Mesendoderm (in vitro differentiated cells): ENCODE measurements around the gene CDC42SE2.
"Not testable (repeated sequence)": the region's sequence is repeated elsewhere in the genome, so short reads cannot be mapped to it uniquely, and the experiment has no call there.

Experiments used
- DNase-seq: peaks from one replicate; pipeline ENCODE4 v3.0.0; 2013
- H2AK5ac ChIP-seq: 2 replicates; pipeline ENCODE4 v1.6.1; 2013; ENCODE audit warnings: low read length, inconsistent platforms
- H2BK120ac ChIP-seq: 2 replicates; pipeline ENCODE4 v1.6.1; 2013; ENCODE audit warnings: low read depth, mild to moderate bottlenecking, low read length, moderate library complexity, mixed read lengths
- H2BK15ac ChIP-seq: replicated peaks from 2 replicates; pipeline ENCODE4 v1.6.1; 2013; ENCODE audit warnings: low read depth, mild to moderate bottlenecking, moderate library complexity
- H2BK5ac ChIP-seq: 2 replicates; pipeline ENCODE4 v1.6.1; 2013; ENCODE audit warnings: low read length, inconsistent platforms
- H3K18ac ChIP-seq: 2 replicates; pipeline ENCODE4 v1.6.1; 2013; ENCODE audit warnings: mild to moderate bottlenecking, low read length, mixed read lengths
- H3K23ac ChIP-seq: one replicate; pipeline ENCODE4 v1.6.1; 2013; ENCODE audit warnings: low read length
- H3K27ac ChIP-seq: 2 replicates; pipeline ENCODE4 v1.5.1; 2013; ENCODE audit warnings: low read depth, mild to moderate bottlenecking, inconsistent platforms, low read length, moderate library complexity
- H3K27me3 ChIP-seq: 2 replicates; pipeline ENCODE4 v1.6.1; 2013; ENCODE audit warnings: low read length, control low read depth, mild to moderate bottlenecking, inconsistent platforms; ENCODE audit not compliant: insufficient read depth, poor library complexity
- H3K36me3 ChIP-seq: 2 replicates; pipeline ENCODE4 v1.6.1; 2013; ENCODE audit warnings: low read length, inconsistent platforms; ENCODE audit not compliant: control insufficient read depth, insufficient read depth
- H3K4ac ChIP-seq: one replicate; pipeline ENCODE4 v1.6.1; 2013; ENCODE audit warnings: low read depth, mild to moderate bottlenecking, low read length, moderate library complexity
- H3K4me1 ChIP-seq: 2 replicates; pipeline ENCODE4 v1.6.1; 2013; ENCODE audit warnings: low read depth, low read length, inconsistent platforms; ENCODE audit not compliant: control insufficient read depth
- H3K4me2 ChIP-seq: 2 replicates; pipeline ENCODE4 v1.6.1; 2013; ENCODE audit warnings: low read length
- H3K4me3 ChIP-seq: 2 replicates; pipeline ENCODE4 v1.5.1; 2013; ENCODE audit warnings: mild to moderate bottlenecking, low read length
- H3K56ac ChIP-seq: one replicate; pipeline ENCODE4 v1.6.1; 2013; ENCODE audit warnings: low read length
- H3K79me1 ChIP-seq: 2 replicates; pipeline ENCODE4 v1.6.1; 2013; ENCODE audit warnings: low read length, inconsistent platforms
- H3K79me2 ChIP-seq: 2 replicates; pipeline ENCODE4 v1.6.1; 2013; ENCODE audit warnings: mild to moderate bottlenecking, low read length; ENCODE audit not compliant: control insufficient read depth, insufficient read depth
- H3K9ac ChIP-seq: 2 replicates; pipeline ENCODE4 v1.6.1; 2013; ENCODE audit warnings: low read length, inconsistent platforms
- H4K5ac ChIP-seq: one replicate; pipeline ENCODE4 v1.6.1; 2013; ENCODE audit warnings: low read length
- H4K8ac ChIP-seq: one replicate; pipeline ENCODE4 v1.6.1; 2013; ENCODE audit warnings: low read depth, mild to moderate bottlenecking, control low read depth, low read length, moderate library complexity
- WGBS: extraction: QIAGEN DNeasy Blood & Tissue Kit; methylation state at CpG from one replicate; pipeline ENCODE4 v1.1.7; 2013; ENCODE audit warnings: low lambda C conversion rate, missing lambda C conversion rate; ENCODE audit not compliant: insufficient coverage; ENCODE audit errors: extremely low coverage; 5-methylcytosine and 5-hydroxymethylcytosine counted together

Gene CDC42SE2

DNA sequence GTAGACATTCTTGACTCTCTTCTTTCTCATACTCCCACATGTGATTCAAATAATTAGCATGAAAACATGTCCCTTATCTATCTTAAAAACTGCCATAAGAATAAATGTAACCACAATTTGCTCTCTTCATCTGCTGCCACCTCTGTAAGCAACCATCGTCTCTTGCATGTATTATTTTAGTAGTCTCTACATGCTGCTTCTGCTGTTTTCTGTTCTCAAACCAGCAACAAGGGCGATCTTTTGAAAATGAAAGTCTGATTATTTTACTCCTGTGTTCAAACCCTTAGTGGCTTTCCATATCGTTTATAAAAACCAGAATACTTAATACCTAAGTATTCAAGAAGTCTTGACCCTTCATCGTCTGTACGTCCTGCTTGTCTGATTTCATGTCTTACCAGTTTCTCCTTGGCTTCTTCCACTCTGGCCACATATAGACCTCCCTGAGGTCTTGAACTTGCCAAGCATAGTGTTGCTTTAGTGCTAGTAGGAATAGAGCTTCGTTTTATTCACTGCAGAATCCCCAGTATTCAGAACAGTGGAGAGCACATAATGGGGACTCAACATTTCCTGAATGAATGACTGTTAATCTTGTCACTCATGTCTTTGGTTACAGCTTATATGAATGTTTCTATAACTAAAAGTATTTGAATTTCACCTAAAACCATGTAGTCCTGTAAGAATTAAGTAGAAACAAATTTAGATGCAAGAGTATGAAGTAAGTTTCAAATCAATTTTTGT, 10.6 kb downstream of the CDC42SE2 start:
- Histone ChIP-seq H3K79me1 (peaks cover 6% of the 10 kb centered on the region), H3K79me2 (peaks cover 3% of the 10 kb centered on the region), H2BK15ac (no peak overlapping the region), H3K23ac (no peak overlapping the region), H3K4me1 (no peaks in the 10 kb centered on the region), H4K5ac (no peak overlapping the region), H3K4me3 (no peak overlapping the region), H3K36me3 (no peaks in the 10 kb centered on the region), H3K4me2 (no peak overlapping the region), H2BK5ac (no peak overlapping the region), H4K8ac (no peak overlapping the region), H3K27me3 (no peaks in the 10 kb centered on the region), H2AK5ac (no peak overlapping the region), H2BK120ac (no peak overlapping the region), H3K18ac (no peak overlapping the region), H3K56ac (no peak overlapping the region), H3K27ac (no peak overlapping the region), H3K9ac (no peak overlapping the region), H3K4ac (no peak overlapping the region)
- no CpG with 5 or more reads among the region's 6 CpGs for WGBS
- DNase-seq, result no peak

DNA sequence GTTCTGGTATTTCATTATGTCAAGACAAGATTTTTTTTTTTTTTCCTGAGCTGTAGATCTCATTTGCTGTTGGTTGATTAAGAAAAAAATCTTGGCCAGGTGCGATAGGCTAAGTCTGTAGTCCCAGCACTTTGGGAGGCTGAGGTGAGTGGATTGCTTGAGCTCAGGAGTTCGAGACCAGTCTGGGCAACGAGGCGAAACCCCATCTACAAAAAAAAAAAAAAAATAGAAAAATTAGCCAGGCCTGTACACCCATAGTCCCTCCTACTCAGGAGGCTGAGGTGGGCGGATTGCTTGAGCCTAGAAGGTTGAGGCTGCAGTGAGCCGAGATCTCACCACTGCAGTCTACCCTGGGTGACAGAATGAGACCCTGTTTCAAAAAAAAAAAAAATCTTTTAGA, 12.2 kb downstream of the CDC42SE2 start:
- peaks cover under 1% of the 10 kb centered on the region for H3K4me1 ChIP-seq
- H3K36me3 ChIP-seq, result no peaks in the 10 kb centered on the region
- no CpG with 5 or more reads among the region's 6 CpGs for WGBS

DNA sequence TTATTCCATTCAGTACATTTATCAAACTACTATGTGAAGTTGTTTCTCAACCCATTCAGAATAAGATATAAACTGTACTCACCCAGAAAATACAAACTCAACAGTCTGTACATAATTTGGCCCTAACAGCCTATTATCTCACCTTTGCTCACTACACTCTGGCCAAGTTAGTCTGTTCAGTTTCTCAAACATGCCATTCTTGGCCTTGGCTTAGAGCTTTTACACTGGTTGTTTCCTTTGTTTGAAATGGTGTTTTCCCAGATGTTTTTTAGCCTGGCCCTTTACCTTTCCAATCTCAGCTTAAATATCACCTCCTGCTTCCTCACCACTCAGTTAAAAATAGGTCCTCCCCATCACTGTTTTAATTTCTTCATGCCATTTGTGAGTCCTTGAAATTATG, 13.6 kb downstream of the CDC42SE2 start:
- Histone ChIP-seq H3K36me3 (no peaks in the 10 kb centered on the region), H3K4me1 (peaks cover 2% of the 10 kb centered on the region), H3K79me1 (peaks cover 3% of the 10 kb centered on the region), H3K79me2 (peaks cover 5% of the 10 kb centered on the region), H2BK5ac (no peak overlapping the region), H3K4ac (no peak overlapping the region), H3K27me3 (no peaks in the 10 kb centered on the region), H4K5ac (no peak overlapping the region), H3K4me3 (no peak overlapping the region), H2BK15ac (no peak overlapping the region), H2BK120ac (no peak overlapping the region), H4K8ac (no peak overlapping the region), H3K23ac (no peak overlapping the region), H3K18ac (no peak overlapping the region), H3K56ac (no peak overlapping the region), H2AK5ac (no peak overlapping the region), H3K9ac (no peak overlapping the region), H3K4me2 (no peak overlapping the region), H3K27ac (no peak overlapping the region)
- DNase-seq, result no peak

More for the DNA sequence above, 12.2 kb downstream of the CDC42SE2 start:
- peaks cover 5% of the 10 kb centered on the region for H3K79me1 ChIP-seq
- H2BK120ac ChIP-seq, result no peak overlapping the region
- H3K27ac ChIP-seq, result no peak overlapping the region
- H3K9ac ChIP-seq, result no peak overlapping the region
- H3K27me3 ChIP-seq, result no peaks in the 10 kb centered on the region
- H3K56ac ChIP-seq, result no peak overlapping the region
- H4K5ac ChIP-seq, result no peak overlapping the region
- DNase-seq, result no peak
- no peak overlapping the region for H2BK5ac ChIP-seq
- no peak overlapping the region for H3K18ac ChIP-seq
- H4K8ac ChIP-seq, result no peak overlapping the region
- no peak overlapping the region for H3K4ac ChIP-seq
- H2BK15ac ChIP-seq, result no peak overlapping the region
- H3K23ac ChIP-seq, result no peak overlapping the region
- H2AK5ac ChIP-seq, result no peak overlapping the region
- no peak overlapping the region for H3K4me2 ChIP-seq
- no peak overlapping the region for H3K4me3 ChIP-seq
- H3K79me2 ChIP-seq, result peaks cover 7% of the 10 kb centered on the region

DNA sequence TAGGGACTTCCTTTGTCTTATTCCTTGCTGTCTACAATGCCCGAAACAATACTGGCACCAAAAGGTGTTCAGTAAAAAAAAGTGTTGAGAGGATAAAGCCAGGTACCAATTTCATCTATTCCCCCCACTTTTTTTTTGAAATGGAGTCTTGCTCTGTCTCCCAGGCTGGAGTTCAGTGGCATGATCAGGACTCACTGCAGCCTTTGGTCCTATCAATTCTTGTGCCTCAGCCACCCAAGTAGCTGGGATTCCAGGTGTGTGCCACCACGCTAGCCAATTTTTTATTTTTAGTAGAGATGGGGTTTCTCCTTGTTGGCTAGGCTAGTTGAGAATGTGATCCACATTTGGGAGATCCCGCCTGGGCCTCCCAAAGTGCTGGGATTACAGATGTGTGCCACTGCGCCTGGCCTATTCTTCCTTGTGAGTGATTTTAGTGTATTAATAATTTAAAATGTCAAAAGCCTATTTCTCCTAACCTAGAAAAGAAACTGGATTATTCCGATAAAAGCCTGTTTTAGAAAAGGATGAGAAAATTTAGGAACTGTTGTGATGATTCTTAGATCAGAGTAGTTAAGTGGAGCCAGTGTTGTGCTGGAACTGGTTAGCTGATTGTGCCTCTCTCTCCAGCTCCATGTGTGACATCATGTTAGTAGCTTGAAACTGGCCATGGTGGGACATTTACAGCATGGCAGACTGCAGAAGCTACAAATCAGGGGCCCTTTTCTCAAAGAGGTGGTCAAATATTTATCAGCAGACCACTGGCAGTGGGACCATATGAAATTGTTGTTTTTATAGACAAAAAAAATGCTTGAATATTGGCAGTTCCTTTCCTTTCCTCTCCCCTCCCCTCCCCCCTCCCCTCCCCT, 14.3 kb downstream of the CDC42SE2 start:
- Histone ChIP-seq H2BK5ac (no peak overlapping the region), H3K27ac (no peak overlapping the region), H2BK120ac (no peak overlapping the region), H3K4me3 (no peak overlapping the region), H3K9ac (no peak overlapping the region), H3K79me1 (peaks cover 3% of the 10 kb centered on the region), H3K18ac (no peak overlapping the region), H4K8ac (no peak overlapping the region), H3K36me3 (no peaks in the 10 kb centered on the region), H2BK15ac (no peak overlapping the region), H3K4me2 (no peak overlapping the region), H4K5ac (no peak overlapping the region), H3K56ac (no peak overlapping the region), H3K27me3 (no peaks in the 10 kb centered on the region), H3K23ac (no peak overlapping the region), H3K79me2 (peaks cover 5% of the 10 kb centered on the region), H3K4me1 (peaks cover 2% of the 10 kb centered on the region), H2AK5ac (no peak overlapping the region), H3K4ac (no peak overlapping the region)
- DNase-seq, result no peak
- WGBS, result no CpG with 5 or more reads among the region's 5 CpGs

DNA sequence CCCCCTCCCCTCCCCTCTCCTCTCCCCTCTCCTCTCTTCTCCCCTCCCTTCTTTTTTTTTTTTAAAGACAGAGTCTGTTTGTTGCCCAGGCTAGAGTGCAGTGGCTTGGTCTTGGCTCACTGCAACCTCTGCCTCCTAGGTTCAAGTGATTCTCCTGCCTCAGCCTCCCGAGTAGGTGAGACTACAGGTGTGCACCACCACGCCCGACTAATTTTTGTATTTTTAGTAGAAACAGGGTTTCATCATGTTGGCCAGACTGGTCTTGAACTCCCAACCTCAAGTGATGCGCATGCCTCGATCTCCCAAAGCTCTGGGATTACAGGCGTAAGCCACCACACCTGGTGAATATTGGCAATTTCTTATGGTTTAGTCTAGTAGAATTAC, 14.9 kb downstream of the CDC42SE2 start:
- not testable (repeated sequence) for H3K79me1 ChIP-seq, H3K27me3 ChIP-seq, H3K4me1 ChIP-seq, H2BK15ac ChIP-seq, H3K18ac ChIP-seq, H3K56ac ChIP-seq, H2BK5ac ChIP-seq, H2BK120ac ChIP-seq, H4K8ac ChIP-seq, H3K4ac ChIP-seq, H3K9ac ChIP-seq, H3K4me3 ChIP-seq, H2AK5ac ChIP-seq, H3K79me2 ChIP-seq, H4K5ac ChIP-seq, H3K36me3 ChIP-seq, H3K23ac ChIP-seq, H3K4me2 ChIP-seq, DNase-seq, H3K27ac ChIP-seq
- no CpG with 5 or more reads among the region's 6 CpGs for WGBS
